NCI-H524 (cell line): ENCODE results near the gene PHETA2.
"Not testable (repeated sequence)": the region's sequence is repeated elsewhere in the genome, so short reads cannot be mapped to it uniquely, and the experiment has no call there.

ENCODE experiments used
- DNase-seq, 2 experiments: peaks; one replicate each; lab custom pipeline; 2025; lab: John Stamatoyannopoulos, UW

The PHETA2 gene

DNA sequence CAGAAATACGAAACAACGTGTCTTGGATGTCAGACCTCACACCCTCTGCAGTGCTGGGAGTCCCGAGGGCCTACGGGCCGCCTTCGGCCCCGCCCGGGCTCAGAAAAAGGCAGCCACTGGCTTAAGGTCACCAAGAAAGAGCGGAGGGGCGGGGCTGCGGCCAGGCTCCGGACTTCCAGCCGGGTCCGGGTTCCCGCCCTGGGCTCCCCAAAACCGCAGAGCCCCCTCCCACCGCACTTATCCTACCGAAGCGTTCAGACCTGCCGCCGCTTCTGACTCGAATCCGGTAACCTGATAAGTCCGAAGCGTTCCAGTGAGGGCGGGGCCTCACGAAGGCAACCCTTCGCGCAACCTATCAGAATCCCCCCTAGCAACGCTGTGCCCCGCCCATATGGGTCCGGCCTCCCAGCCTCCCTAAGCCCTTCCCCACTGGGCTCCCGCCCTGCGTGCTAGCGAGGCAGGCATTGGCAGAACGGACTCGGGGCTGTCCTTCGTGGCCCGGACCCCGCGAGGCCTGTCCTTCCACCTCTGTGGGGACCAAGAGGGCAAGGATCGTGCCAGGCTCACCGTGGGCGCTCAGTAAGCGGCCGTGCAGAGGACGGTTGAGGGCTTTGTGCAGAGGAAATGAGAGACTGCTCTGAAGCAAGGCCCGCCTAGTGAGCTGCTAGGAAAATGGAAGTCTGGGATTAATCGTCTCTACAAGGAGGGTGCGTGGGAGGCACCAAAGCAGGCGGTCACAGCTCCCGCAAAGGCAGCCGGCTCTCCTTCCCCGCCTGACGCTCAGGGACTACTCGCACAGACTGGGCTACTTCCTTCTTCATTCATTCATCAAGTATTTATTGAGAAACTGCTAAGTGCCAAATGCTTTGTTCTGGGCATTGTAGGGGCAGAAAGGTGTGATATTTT, 3.3 kb upstream of the PHETA2 start, which contains the start of gene NAGA:
NAGA (minus strand) TSS at position 296 of the 906 bp plus-strand sequence. CDS start 515 bp downstream, outside the sequence.
- peak; percentile 97 to 98 for DNase-seq

DNA sequence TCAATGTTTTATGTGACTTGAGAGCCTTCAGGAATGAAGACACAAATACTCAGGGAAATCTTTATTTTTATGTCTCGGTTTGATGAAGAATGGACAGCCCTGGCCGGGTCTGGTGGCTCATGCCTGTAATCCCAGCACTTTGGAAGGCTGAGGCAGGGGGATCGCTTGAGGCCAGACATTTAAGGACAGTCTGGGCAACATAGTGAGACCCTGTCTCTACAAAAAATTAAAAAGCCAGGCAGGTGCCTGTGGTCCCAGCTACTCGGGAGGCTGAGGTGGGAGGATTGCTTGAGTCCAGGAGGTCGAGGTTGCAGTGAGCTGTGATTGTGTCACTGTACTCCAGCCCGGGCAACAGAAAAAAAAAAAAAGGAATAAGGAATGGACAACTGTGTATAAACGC, 2.5 kb upstream of the PHETA2 start:
- DNase-seq = not testable (repeated sequence)

DNA sequence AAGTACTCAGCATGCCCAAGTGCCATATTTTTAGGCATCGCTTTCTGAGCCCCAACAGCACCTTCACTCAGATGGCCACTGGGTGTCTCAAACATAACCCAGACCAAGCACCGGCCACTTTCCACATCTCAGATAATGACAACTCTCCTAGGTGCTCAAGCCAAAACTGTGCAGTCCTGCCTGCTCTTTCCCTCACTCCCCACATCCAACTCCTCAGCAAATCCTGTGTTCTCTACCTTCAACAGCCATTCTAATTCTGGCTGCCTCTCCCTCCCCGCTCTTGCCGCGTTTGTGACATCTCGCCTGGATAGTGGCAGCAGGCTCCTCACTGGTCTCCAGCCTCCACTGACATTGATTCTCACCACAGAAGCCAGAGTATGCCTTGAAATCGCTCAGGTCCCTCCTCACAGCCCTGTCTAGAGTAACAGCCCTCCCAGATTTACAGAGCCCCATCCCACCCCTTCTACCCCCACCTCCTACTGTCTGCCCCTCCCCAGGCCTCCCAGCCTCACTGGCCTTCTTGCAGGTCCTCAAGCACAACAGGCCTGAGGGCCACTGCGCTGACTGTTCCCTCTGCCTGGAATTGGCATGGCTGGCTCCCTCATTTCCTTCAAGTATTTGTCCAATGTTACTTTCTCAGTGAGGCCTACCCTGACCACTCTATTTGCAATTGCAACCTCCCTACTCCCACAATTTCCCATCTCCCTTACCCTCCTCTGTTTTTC, 1.3 kb upstream of the PHETA2 start:
- DNase-seq = no peak

- DNase-seq = no peak
Measured at GRCh38 chr22:42073621-42074041, 417 bp upstream of the PHETA2 start.

DNA sequence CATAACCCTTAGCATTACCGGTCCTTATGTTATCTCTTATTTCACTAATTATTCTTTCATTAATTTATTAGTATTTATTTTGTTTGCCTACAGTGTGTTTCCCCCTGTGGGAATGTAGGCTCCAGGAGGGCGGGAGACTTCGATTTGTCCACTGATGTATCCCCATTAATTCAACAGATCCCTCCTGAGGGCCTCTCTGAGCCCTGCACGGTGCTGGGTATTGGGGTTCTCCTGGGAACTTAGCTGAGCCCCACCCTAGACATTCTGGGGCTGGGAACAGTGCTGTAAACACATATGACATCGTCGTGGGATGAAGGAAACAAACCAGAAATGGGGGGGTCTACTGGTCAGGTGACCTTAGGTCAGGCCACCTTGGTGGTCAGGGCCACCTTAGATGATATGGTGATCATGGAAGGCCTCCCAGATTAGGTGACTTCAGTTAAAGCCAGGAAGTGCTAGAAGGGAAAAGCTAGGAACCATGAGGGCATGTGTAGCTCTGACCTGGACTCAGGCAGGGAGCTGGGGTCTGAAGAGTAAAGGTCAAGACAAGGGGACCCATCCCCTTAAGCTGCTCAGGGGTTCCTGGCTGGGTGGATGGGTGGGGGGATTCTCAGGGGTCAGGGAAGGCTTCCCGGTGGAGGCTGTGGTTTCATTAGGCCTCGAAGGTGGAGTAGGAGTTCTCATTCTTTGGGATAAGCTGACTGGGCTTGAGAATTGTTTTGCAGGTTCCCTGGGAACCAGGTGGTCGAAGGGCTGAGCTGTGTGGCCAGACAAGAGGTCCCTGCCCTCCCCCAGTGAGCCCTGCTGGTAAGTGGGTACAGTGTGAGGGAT, 1.0 kb downstream of the PHETA2 start:
- no peak for DNase-seq

DNA sequence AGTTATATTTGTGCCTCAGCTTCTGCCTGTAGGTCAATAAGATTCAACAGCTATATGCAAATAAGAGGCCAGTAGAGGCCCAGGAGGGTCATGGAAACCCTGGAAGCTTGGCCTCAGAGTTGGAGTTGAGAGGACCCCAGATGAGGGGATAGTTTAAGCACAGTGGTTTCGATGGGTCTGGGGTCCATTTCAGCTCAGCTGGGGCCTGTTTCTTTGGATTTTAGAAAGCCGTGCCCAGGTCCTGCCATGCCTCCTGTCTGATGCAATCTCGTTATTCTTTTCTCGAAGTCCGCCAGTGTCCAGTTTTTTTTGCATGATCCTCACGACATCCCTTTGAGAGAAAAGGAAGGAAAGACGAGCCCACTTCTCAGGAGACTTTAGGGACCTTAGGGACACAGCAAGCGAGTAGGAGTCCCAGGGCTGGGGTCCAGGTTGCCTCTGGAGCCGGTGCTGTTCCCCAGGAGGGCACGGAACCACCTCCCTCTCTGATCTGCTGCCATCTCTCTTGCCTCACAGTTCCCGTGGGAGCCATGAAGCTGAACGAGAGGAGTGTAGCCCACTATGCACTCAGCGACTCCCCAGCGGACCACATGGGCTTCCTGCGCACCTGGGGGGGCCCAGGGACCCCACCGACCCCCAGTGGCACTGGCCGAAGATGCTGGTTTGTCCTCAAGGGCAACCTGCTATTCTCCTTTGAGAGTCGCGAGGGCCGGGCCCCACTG, 2.9 kb downstream of the PHETA2 start:
- no peak for DNase-seq

DNA sequence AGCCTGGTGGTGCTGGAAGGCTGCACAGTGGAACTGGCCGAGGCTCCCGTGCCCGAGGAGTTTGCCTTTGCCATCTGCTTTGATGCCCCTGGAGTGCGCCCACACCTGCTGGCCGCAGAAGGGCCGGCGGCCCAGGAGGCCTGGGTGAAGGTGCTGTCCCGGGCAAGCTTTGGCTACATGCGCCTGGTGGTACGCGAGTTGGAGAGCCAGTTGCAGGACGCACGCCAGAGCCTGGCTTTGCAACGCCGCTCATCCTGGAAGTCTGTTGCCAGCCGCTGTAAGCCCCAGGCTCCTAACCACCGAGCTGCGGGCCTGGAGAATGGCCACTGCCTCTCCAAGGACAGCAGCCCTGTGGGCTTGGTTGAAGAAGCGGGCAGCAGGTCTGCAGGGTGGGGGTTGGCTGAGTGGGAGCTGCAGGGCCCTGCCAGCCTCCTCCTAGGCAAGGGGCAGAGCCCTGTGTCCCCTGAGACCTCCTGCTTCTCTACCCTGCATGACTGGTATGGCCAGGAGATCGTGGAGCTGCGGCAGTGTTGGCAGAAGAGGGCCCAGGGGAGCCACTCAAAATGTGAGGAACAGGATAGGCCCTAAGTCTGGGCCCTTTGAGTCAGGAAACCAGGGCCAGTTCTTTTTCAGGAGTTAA, 3.6 kb downstream of the PHETA2 start:
- DNase-seq = no peak

- no peak for DNase-seq
Measured at GRCh38 chr22:42078469-42079318, 4.6 kb downstream of the PHETA2 start.

GRCh38 chr22:42079319-42080251, 5.5 kb downstream of the PHETA2 start, which contains the start of gene SMDT1:
Gene SMDT1 (plus strand): TSS chr22:42079700. CDS start chr22:42079769, 69 bp downstream.
- peak; percentile 96 to 98 for DNase-seq

DNA sequence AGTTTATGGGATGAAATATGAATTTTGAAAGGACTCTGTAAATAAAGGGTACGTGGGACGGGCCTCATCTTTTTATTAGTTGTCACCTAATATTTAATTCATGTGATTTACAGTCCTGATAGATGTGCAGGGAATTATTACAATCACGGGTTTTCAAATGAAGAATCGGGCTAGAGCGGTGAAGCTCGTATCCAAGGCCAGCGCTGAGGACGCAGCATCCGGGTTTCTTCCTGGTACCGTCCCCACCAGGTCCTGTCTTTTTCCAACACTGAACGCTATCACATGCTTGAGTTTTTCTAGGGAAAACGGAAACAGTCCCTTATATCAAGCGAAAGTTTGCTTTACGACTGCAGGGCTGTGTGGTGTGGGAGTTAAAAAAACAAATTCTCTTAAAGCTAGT, 6.2 kb downstream of the PHETA2 start:
- DNase-seq = peak in 1 of 2 experiments; percentile 22

GRCh38 chr22:42083119-42083518, 9.1 kb downstream of the PHETA2 start:
- DNase-seq = no peak

DNA sequence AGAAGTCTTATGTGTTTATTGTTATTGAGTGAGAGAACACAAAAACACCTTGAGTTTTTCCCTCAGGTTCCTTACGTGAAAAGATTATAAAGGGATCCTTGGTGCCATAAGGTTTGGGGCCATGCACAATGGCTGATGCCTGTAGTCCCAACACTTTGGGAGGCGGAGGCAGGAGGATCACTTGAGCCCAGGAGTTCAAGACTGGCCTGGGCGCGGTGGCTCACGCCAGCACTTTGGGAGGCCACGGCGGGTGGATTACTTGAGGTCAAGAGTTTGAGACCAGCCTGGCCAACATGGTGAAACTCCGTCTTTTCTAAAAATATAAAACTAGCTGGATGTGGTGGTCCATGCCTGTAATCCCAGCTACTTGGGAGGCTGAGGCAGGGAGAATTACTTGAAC, 10.8 kb downstream of the PHETA2 start:
- DNase-seq = no peak

GRCh38 chr22:42086051-42086450, 12.0 kb downstream of the PHETA2 start:
- no peak for DNase-seq

DNA sequence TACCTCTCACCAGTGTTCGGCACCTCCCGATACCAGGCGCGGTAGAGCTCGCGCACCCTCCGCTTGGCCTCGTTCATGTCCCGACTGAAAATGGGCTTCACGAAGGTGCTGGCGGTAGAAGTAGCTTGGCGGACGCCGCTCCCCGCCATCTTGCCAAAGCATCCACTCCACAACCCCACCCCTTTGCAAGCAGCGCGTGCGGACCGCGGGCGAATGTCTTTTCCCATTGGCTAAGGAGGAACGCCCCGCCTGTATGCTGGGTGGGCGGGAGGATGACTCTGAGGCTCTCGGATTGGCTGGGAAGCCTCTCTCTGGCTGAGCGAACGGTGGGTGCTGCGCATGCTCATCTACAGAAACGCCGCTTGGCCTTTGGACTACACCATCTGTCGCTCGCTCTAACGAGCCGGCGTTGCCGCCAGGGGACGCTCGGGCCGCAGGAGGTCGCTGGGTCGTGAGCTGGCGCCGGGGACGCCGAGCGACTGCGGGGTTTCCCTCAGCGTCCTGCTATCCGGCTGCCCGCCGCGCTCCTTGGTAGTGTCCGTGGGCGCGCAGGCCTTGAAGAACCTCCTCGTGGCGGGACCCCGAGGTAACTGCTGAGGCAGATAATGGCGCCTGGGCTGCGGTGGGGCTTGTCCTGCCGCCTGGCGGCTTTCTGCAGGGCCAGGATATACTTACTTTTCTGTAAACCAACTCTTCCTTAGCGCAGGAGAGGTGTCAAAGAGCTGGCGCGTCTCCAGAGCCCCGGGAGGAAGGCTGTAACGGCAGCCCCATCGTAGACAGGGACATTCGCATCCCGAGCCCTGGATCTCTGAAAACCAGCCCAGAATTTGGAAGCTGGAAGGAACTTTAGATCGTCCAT, 16.8 kb downstream of the PHETA2 start, which contains the start of gene NDUFA6:
NDUFA6 (minus strand) TSS at position 177 of the 859 bp plus-strand sequence; CDS start at position 149, 28 bp downstream.
- DNase-seq = peak; percentile 99 to 100

GRCh38 chr22:42091455-42091782, 17.4 kb downstream of the PHETA2 start:
- DNase-seq = no peak

DNA sequence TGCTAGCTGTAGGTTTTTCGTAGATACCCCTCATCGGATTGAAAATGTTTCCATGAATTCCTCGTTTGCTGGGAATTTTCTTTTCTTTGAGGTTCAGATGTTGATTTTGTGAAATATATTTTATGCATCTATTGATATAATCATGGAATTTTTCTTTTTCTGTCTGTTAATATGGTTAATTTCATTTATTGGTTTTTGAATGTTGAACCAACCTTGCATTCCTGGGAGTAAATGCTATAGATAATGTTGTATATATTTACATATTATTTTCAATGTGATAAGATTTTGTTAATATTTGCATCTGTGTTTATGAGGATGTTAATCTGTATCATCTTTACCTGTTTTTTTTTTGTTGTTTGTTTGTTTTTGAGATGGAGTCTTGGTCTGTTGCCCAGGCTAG, 27.2 kb downstream of the PHETA2 start:
- DNase-seq = no peak

- DNase-seq = not testable (repeated sequence)
Measured at GRCh38 chr22:42104332-42104860, 30.3 kb downstream of the PHETA2 start.
